Thoracic aorta (tissue), 2 donors: ENCODE results near the gene IP6K1. TPM values are rescaled to one million over a fixed set of nuclear protein-coding genes. Genes with fewer than 3 reads are reported as not detected.

ENCODE experiments used
- ATAC-seq: fragments of 150-250 bp; one replicate; pipeline ENCODE4 v1.8.0; 2017; ENCODE audit warnings: low read depth; ENCODE audit not compliant: insufficient number of reproducible peaks, low FRiP score
- DNase-seq: peaks from one replicate; pipeline ENCODE4 v3.0.0-alpha.2; 2020; ENCODE audit warnings: low spot score
- H3K27ac ChIP-seq, 2 donors: fragments of 200-600 bp; sonication (generic); 1 replicate in 1 of 2; 2 replicates in 1 of 2; pipeline ENCODE4 v1.5.1; 2016; ENCODE audit warnings: mild to moderate bottlenecking in 2 of 2, moderate library complexity in 2 of 2
- H3K27me3 ChIP-seq: fragments of 200-600 bp; sonication (generic); replicated peaks from 2 replicates; pipeline ENCODE4 v1.6.0; 2016; ENCODE audit warnings: mild to moderate bottlenecking; ENCODE audit not compliant: insufficient read depth
- H3K36me3 ChIP-seq: fragments of 200-600 bp; sonication (generic); one replicate; pipeline ENCODE4 v1.5.1; 2016
- H3K4me1 ChIP-seq, 2 donors: fragments of 200-600 bp; sonication (generic); 1 replicate in 1 of 2; 2 replicates in 1 of 2; pipeline versions ENCODE4 v1.5.1 to v1.6.0; 2016; ENCODE audit warnings: low read depth in 2 of 2, mild to moderate bottlenecking in 1 of 2; ENCODE audit not compliant: control insufficient read depth in 1 of 2
- H3K4me3 ChIP-seq: fragments of 200-600 bp; sonication (generic); 2 replicates; pipeline ENCODE4 v1.5.1; 2016; ENCODE audit warnings: mild to moderate bottlenecking
- H3K9me3 ChIP-seq: fragments of 200-600 bp; sonication (generic); 2 replicates; pipeline ENCODE4 v1.5.1; 2016
- CTCF ChIP-seq: fragments of 200-600 bp; sonication (generic); IDR thresholded peaks from one replicate; pipeline ENCODE4 v1.5.1; 2019; ENCODE audit warnings: antibody characterized with exemption
- total RNA-seq, 2 donors: library from RNA; depleted of rRNA; stranded (reverse); fragments of >200 nt; gene quantifications; one replicate each; pipeline versions ENCODE4 v1.1.0 to v1.2.3, GENCODE V29; 2016

IP6K1 gene
- total RNA-seq, 2 donors from 2014 or later = 56.6 to 69.0 TPM

- no peaks in the 10 kb centered on the region for H3K9me3 ChIP-seq
- no peaks in the 10 kb centered on the region for H3K27me3 ChIP-seq
- no peak overlapping the region for H3K4me3 ChIP-seq
- no peak overlapping the region for H3K27ac ChIP-seq
- no peak for ATAC-seq
- peaks cover 23% of the 10 kb centered on the region for H3K36me3 ChIP-seq
- no peak for TF ChIP-seq CTCF
- no peak for DNase-seq
- H3K4me1 ChIP-seq = peaks cover 0 to 3% of the 10 kb centered on the region in 2 donors
These were observed 48.2 kb downstream of the IP6K1 start for GRCh38 chr3:49738067-49738713.

GRCh38 chr3:49734752-49735151 lies 51.6 kb downstream of the IP6K1 start:
- H3K27ac ChIP-seq = no peak overlapping the region
- no peaks in the 10 kb centered on the region for H3K9me3 ChIP-seq
- no peaks in the 10 kb centered on the region for H3K4me1 ChIP-seq
- H3K27me3 ChIP-seq = no peaks in the 10 kb centered on the region
- no peak for ATAC-seq
- no peak for DNase-seq
- H3K4me3 ChIP-seq = no peak overlapping the region
- peaks cover 32% of the 10 kb centered on the region for H3K36me3 ChIP-seq
- no peak for TF ChIP-seq CTCF

GRCh38 chr3:49733551-49733950 lies 52.8 kb downstream of the IP6K1 start:
- Histone ChIP-seq H3K4me3 (no peak overlapping the region), H3K36me3 (peaks cover 32% of the 10 kb centered on the region), H3K4me1 (no peaks in the 10 kb centered on the region), H3K27me3 (no peaks in the 10 kb centered on the region), H3K9me3 (no peaks in the 10 kb centered on the region), H3K27ac (no peak overlapping the region)
- DNase-seq = no peak
- ATAC-seq = no peak
- no peak for TF ChIP-seq CTCF

DNA sequence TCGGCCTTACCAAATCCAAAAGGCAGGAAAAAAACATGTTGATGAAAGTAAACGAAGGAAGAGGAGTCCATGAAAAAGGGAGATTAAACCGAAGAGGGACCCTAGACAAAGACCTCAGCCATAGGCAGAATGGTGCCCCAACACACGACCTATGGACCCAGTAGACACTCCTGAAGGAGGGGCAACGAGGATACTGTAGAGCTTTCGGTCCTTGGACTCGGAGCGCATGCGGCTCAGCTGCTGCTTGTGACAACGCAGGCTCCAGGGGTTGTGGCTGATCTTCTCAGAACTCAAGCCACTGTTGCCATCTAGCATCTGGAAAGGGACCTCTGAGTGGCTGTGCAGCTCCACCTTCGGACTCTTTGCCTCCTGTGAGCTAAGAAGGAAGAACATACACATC lies 53.7 kb downstream of the IP6K1 start:
- H3K27me3 ChIP-seq = no peaks in the 10 kb centered on the region

More for the DNA sequence above, 53.7 kb downstream of the IP6K1 start:
- H3K4me1 ChIP-seq = no peaks in the 10 kb centered on the region
- peaks cover 32% of the 10 kb centered on the region for H3K36me3 ChIP-seq
- H3K4me3 ChIP-seq = no peak overlapping the region
- TF ChIP-seq CTCF = no peak
- H3K9me3 ChIP-seq = no peaks in the 10 kb centered on the region
- no peak overlapping the region for H3K27ac ChIP-seq
- ATAC-seq = no peak
- no peak for DNase-seq
